ENCODE measurements around the gene MAPK4.

Gene MAPK4

GRCh38 chr18:50624981-50625380, 65.1 kb downstream of the MAPK4 start:
- TF ChIP-seq CTCF (IDR thresholded peaks at IDR 0.05; ENCODE audit: insufficient read depth, low read length, poor library complexity, severe bottlenecking) (no peak), EZH2phosphoT487 (conservative IDR thresholded peaks at IDR 0.05; ENCODE audit: low read length) (no peak)
- H3K4me2 ChIP-seq (ENCODE audit: low read depth, low read length, poor library complexity, severe bottlenecking): no peak overlapping the region
- no peaks in the 10 kb centered on the region for H3K9me2 ChIP-seq (replicated peaks; ENCODE audit: insufficient read depth, low read length)
- H3K9ac ChIP-seq (ENCODE audit: low read length): no peak overlapping the region
- H2AFZ ChIP-seq (ENCODE audit: low read depth, low read length, severe bottlenecking): no peak overlapping the region
- no peaks in the 10 kb centered on the region for H3K9me3 ChIP-seq (ENCODE audit: insufficient read depth, low read length)
- no peaks in the 10 kb centered on the region for H3K36me3 ChIP-seq (ENCODE audit: low read length)
- no peaks in the 10 kb centered on the region for H3K79me2 ChIP-seq (ENCODE audit: insufficient read depth, low read length)
- no peak overlapping the region for H3K27ac ChIP-seq (ENCODE audit: low read depth, low read length)
- H3F3A ChIP-seq (ENCODE audit: insufficient read depth): no peaks in the 10 kb centered on the region
- no peaks in the 10 kb centered on the region for H4K20me1 ChIP-seq (ENCODE audit: low read depth, low read length)
- no peaks in the 10 kb centered on the region for H3K27me3 ChIP-seq (ENCODE audit: low read length)
- no peak overlapping the region for H3K4me3 ChIP-seq (ENCODE audit: insufficient read depth, low read length, poor library complexity, severe bottlenecking)

- H3K4me2 ChIP-seq (ENCODE audit: low read depth, low read length, poor library complexity, severe bottlenecking): no peak overlapping the region
- H3K36me3 ChIP-seq (ENCODE audit: low read length): no peaks in the 10 kb centered on the region
- no peak for TF ChIP-seq CTCF (IDR thresholded peaks at IDR 0.05; ENCODE audit: insufficient read depth, low read length, poor library complexity, severe bottlenecking)
- no peak for TF ChIP-seq EZH2phosphoT487 (conservative IDR thresholded peaks at IDR 0.05; ENCODE audit: low read length)
- no peaks in the 10 kb centered on the region for H3K9me2 ChIP-seq (replicated peaks; ENCODE audit: insufficient read depth, low read length)
- no peaks in the 10 kb centered on the region for H3K79me2 ChIP-seq (ENCODE audit: insufficient read depth, low read length)
- H3K9ac ChIP-seq (ENCODE audit: low read length): no peak overlapping the region
- H3K27ac ChIP-seq (ENCODE audit: low read depth, low read length): no peak overlapping the region
- no peaks in the 10 kb centered on the region for H3F3A ChIP-seq (ENCODE audit: insufficient read depth)
- no peak overlapping the region for H3K4me3 ChIP-seq (ENCODE audit: insufficient read depth, low read length, poor library complexity, severe bottlenecking)
- H3K9me3 ChIP-seq (ENCODE audit: insufficient read depth, low read length): no peaks in the 10 kb centered on the region
- H3K27me3 ChIP-seq (ENCODE audit: low read length): no peaks in the 10 kb centered on the region
- no peak overlapping the region for H2AFZ ChIP-seq (ENCODE audit: low read depth, low read length, severe bottlenecking)
- H4K20me1 ChIP-seq (ENCODE audit: low read depth, low read length): no peaks in the 10 kb centered on the region
These were observed 66.4 kb downstream of the MAPK4 start for GRCh38 chr18:50626317-50626716.

GRCh38 chr18:50627594-50628532, 68.0 kb downstream of the MAPK4 start:
- no peak overlapping the region for H3K4me2 ChIP-seq (ENCODE audit: low read depth, low read length, poor library complexity, severe bottlenecking)
- no peaks in the 10 kb centered on the region for H3K79me2 ChIP-seq (ENCODE audit: insufficient read depth, low read length)
- H3F3A ChIP-seq (ENCODE audit: insufficient read depth): no peaks in the 10 kb centered on the region
- no peaks in the 10 kb centered on the region for H3K9me2 ChIP-seq (replicated peaks; ENCODE audit: insufficient read depth, low read length)
- no peak overlapping the region for H3K9ac ChIP-seq (ENCODE audit: low read length)
- H4K20me1 ChIP-seq (ENCODE audit: low read depth, low read length): no peaks in the 10 kb centered on the region
- no peaks in the 10 kb centered on the region for H3K9me3 ChIP-seq (ENCODE audit: insufficient read depth, low read length)
- no peak overlapping the region for H3K27ac ChIP-seq (ENCODE audit: low read depth, low read length)
- H2AFZ ChIP-seq (ENCODE audit: low read depth, low read length, severe bottlenecking): no peak overlapping the region
- TF ChIP-seq EZH2phosphoT487 (conservative IDR thresholded peaks at IDR 0.05; ENCODE audit: low read length) (no peak), CTCF (IDR thresholded peaks at IDR 0.05; ENCODE audit: insufficient read depth, low read length, poor library complexity, severe bottlenecking) (no peak)
- H3K27me3 ChIP-seq (ENCODE audit: low read length): no peaks in the 10 kb centered on the region
- H3K4me3 ChIP-seq (ENCODE audit: insufficient read depth, low read length, poor library complexity, severe bottlenecking): no peak overlapping the region
- no peaks in the 10 kb centered on the region for H3K36me3 ChIP-seq (ENCODE audit: low read length)

Measured in SU-DHL-6 (cell line).